ENCODE measurements around the gene NKAP. TPM values are rescaled to one million over a fixed set of nuclear protein-coding genes. Genes with fewer than 3 reads are reported as not detected.
"Not testable (repeated sequence)": the region's sequence is repeated elsewhere in the genome, so short reads cannot be mapped to it uniquely, and the experiment has no call there.

NKAP gene
- total and polyA plus RNA-seq, 2 experiments from 2014 or later = 4.8 to 10.4 TPM

DNA sequence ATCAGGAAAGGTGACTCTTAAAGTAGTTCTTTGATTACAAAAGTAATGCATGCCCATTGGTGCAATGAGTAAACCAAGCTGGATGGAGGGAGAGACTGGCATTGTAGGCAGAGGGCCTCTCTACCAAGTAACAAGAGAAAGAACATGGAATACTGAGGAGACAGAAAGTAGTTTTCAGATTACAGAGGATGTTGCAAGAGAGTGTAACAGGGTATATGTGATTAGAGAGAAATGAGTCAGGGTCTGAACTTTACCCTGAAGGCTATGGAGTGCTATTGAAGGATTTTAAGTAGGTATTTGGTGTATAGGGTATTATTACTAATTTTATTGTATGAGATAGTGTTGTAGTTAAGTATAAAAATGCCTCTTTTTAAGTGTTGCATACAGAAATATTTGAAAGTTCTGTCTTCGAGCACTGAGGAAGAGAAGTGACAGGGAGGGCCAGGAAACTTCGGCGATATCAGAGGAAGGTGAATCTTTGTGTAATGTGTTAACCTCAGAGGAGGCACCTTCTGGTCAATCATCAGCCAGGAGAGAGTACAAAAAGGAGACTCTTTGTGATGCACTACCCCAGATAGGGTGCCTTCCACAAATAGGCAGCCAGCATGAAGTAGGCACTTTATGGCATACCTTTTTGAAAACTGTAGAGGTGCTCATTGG lies 8.2 kb downstream of the NKAP start (continued):
- TF ChIP-seq, protein P1, sequence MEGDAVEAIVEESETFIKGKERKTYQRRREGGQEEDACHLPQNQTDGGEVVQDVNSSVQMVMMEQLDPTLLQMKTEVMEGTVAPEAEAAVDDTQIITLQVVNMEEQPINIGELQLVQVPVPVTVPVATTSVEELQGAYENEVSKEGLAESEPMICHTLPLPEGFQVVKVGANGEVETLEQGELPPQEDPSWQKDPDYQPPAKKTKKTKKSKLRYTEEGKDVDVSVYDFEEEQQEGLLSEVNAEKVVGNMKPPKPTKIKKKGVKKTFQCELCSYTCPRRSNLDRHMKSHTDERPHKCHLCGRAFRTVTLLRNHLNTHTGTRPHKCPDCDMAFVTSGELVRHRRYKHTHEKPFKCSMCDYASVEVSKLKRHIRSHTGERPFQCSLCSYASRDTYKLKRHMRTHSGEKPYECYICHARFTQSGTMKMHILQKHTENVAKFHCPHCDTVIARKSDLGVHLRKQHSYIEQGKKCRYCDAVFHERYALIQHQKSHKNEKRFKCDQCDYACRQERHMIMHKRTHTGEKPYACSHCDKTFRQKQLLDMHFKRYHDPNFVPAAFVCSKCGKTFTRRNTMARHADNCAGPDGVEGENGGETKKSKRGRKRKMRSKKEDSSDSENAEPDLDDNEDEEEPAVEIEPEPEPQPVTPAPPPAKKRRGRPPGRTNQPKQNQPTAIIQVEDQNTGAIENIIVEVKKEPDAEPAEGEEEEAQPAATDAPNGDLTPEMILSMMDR (conservative IDR thresholded peaks at IDR 0.05; ENCODE audit: low read depth in 2 of 2) = no peak
- TF ChIP-seq ZNF331 (CRISPR knock-in tag; IDR thresholded peaks at IDR 0.05; ENCODE audit: low read depth) (no peak), CREB1 (CRISPR knock-in tag; IDR thresholded peaks at IDR 0.05; ENCODE audit: low read depth) (no peak), ZNF114 (CRISPR knock-in tag; IDR thresholded peaks at IDR 0.05) (no peak), JUNB (IDR thresholded peaks at IDR 0.05; ENCODE audit: unreplicated experiment) (no peak), EZH2 (IDR thresholded peaks at IDR 0.05; ENCODE audit: low read depth, unreplicated experiment) (no peak), POLR2AphosphoS5 (IDR thresholded peaks at IDR 0.05; ENCODE audit: low read depth) (no peak), NANOG (IDR thresholded peaks at IDR 0.05; ENCODE audit: borderline replicate concordance) (no peak)
- TF ChIP-seq, protein P2, sequence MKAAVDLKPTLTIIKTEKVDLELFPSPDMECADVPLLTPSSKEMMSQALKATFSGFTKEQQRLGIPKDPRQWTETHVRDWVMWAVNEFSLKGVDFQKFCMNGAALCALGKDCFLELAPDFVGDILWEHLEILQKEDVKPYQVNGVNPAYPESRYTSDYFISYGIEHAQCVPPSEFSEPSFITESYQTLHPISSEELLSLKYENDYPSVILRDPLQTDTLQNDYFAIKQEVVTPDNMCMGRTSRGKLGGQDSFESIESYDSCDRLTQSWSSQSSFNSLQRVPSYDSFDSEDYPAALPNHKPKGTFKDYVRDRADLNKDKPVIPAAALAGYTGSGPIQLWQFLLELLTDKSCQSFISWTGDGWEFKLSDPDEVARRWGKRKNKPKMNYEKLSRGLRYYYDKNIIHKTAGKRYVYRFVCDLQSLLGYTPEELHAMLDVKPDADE (IDR thresholded peaks at IDR 0.05) = no peak
- TF ChIP-seq, protein P3, sequence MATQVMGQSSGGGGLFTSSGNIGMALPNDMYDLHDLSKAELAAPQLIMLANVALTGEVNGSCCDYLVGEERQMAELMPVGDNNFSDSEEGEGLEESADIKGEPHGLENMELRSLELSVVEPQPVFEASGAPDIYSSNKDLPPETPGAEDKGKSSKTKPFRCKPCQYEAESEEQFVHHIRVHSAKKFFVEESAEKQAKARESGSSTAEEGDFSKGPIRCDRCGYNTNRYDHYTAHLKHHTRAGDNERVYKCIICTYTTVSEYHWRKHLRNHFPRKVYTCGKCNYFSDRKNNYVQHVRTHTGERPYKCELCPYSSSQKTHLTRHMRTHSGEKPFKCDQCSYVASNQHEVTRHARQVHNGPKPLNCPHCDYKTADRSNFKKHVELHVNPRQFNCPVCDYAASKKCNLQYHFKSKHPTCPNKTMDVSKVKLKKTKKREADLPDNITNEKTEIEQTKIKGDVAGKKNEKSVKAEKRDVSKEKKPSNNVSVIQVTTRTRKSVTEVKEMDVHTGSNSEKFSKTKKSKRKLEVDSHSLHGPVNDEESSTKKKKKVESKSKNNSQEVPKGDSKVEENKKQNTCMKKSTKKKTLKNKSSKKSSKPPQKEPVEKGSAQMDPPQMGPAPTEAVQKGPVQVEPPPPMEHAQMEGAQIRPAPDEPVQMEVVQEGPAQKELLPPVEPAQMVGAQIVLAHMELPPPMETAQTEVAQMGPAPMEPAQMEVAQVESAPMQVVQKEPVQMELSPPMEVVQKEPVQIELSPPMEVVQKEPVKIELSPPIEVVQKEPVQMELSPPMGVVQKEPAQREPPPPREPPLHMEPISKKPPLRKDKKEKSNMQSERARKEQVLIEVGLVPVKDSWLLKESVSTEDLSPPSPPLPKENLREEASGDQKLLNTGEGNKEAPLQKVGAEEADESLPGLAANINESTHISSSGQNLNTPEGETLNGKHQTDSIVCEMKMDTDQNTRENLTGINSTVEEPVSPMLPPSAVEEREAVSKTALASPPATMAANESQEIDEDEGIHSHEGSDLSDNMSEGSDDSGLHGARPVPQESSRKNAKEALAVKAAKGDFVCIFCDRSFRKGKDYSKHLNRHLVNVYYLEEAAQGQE (IDR thresholded peaks at IDR 0.05; ENCODE audit: unreplicated experiment) = no peak

DNA sequence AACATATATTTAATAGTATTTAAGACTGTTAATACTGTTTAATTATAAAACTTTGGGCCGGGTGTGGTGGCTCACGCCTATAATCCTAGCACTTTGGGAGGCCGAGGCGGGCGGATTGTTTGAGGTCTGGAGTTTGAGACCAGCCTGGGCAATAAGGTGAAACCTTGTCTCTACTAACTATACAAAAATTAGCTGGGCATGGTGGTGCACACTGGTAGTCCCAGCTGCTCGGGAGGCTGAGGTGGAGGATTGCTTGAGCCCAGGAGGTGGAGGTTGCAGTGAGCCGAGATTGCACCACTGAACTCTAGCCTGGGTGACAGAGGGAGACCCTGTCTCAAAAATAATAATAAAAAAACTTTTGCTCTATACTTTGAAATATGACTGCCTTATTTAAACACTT lies 21.2 kb downstream of the NKAP start:
- not testable (repeated sequence) for H3F3A ChIP-seq (replicated peaks; ENCODE audit: low read depth); H3K27ac Mint-ChIP-seq; H3K36me3 ChIP-seq (ENCODE audit: insufficient read depth); ATAC-seq; H3K4me3 Mint-ChIP-seq; H3K9me3 Mint-ChIP-seq; H3K4me3 ChIP-seq; H2AFZ ChIP-seq; H3K9me2 ChIP-seq (ENCODE audit: insufficient read depth); H3K27me3 ChIP-seq (ENCODE audit: insufficient read depth); H4K20me1 ChIP-seq (replicated peaks; ENCODE audit: insufficient read depth); H3K36me3 Mint-ChIP-seq (ENCODE audit: low read depth); H3K4me1 Mint-ChIP-seq; H3K4me2 ChIP-seq; H3K27me3 Mint-ChIP-seq (ENCODE audit: insufficient read depth, low read depth, poor library complexity); H3K79me2 ChIP-seq (replicated peaks; ENCODE audit: insufficient read depth); DNase-seq (ENCODE audit: low spot score); H3K4me1 ChIP-seq (ENCODE audit: insufficient read depth); H3K27ac ChIP-seq (ENCODE audit: low read depth)

Data from GM23338 (cell line).